Mucosa of descending colon (tissue), 3 donors: ENCODE results near the gene AMBRA1. TPM values are rescaled to one million over a fixed set of nuclear protein-coding genes. Genes with fewer than 3 reads are reported as not detected.
"Not testable (repeated sequence)": the region's sequence is repeated elsewhere in the genome, so short reads cannot be mapped to it uniquely, and the experiment has no call there.

Source experiments
- ATAC-seq: fragments of 200-7000 bp; cut with Tn5 transposase; one replicate; pipeline ENCODE4 v1.9.1; 2020; ENCODE audit warnings: mild to moderate bottlenecking, moderate library complexity
- DNase-seq, 3 donors: peaks; one replicate each; pipeline ENCODE4 v3.0.0-alpha.2; 2020
- H3K36me3 ChIP-seq: fragments of 200-600 bp; one replicate; pipeline ENCODE4 v1.8.0; 2021; ENCODE audit warnings: low read depth, mild to moderate bottlenecking
- H3K4me1 ChIP-seq: fragments of 200-600 bp; one replicate; pipeline ENCODE4 v1.8.0; 2021; ENCODE audit warnings: low read depth, mild to moderate bottlenecking
- H3K4me3 ChIP-seq: fragments of 200-600 bp; one replicate; pipeline ENCODE4 v1.8.0; 2021; ENCODE audit warnings: mild to moderate bottlenecking
- H3K9me3 ChIP-seq: fragments of 200-600 bp; one replicate; pipeline ENCODE4 v1.8.0; 2021; ENCODE audit warnings: mild to moderate bottlenecking
- intact Hi-C, 2 donors: fragments of 100-400 bp; cut with DNase I in 1 of 2; cut with micrococcal nuclease in 1 of 2; formaldehyde crosslinking; loops; one replicate each; pipeline versions ENCODE4 v1.11.0 to v1.11.1; 2022; cut with DNase I, micrococcal nuclease
- total RNA-seq, 3 donors: library from RNA; stranded (reverse); fragmentation: NEBNext Ultra II Directional in 2 of 3; extraction: Animal tissue kit (Norgen Biotek cat#: 25700) in 2 of 3; gene quantifications; one replicate each; pipeline versions ENCODE4 v1.2.1 to v1.2.4, GENCODE V29; 2021 to 2023
- TF ChIP-seq, protein P1 (sequence below): fragments of 200-600 bp; IDR thresholded peaks from one replicate; pipeline ENCODE4 v1.8.0; 2022; ENCODE audit warnings: antibody characterized with exemption, mild to moderate bottlenecking
- donor health status: DM: no; HTN: no; CAD: no; lungs with moderate emphysema.
- donor health status: DM: no; HTN: no; CAD: no.
- donor health status: DM: no; HTN: yes; CAD: no.

The AMBRA1 gene
- total RNA-seq, 3 donors from 2014 or later: 42.0 to 46.7 (median 45.2) TPM

GRCh38 chr11:46374815-46375214, 219.0 kb downstream of the AMBRA1 start:
- ATAC-seq (no peak), DNase-seq (no peak)
- Histone ChIP-seq H3K4me1 (no peaks in the 10 kb centered on the region), H3K4me3 (no peak overlapping the region), H3K36me3 (no peaks in the 10 kb centered on the region), H3K9me3 (no peaks in the 10 kb centered on the region)
- intact Hi-C loops: no loop called here
- TF ChIP-seq, protein P1, sequence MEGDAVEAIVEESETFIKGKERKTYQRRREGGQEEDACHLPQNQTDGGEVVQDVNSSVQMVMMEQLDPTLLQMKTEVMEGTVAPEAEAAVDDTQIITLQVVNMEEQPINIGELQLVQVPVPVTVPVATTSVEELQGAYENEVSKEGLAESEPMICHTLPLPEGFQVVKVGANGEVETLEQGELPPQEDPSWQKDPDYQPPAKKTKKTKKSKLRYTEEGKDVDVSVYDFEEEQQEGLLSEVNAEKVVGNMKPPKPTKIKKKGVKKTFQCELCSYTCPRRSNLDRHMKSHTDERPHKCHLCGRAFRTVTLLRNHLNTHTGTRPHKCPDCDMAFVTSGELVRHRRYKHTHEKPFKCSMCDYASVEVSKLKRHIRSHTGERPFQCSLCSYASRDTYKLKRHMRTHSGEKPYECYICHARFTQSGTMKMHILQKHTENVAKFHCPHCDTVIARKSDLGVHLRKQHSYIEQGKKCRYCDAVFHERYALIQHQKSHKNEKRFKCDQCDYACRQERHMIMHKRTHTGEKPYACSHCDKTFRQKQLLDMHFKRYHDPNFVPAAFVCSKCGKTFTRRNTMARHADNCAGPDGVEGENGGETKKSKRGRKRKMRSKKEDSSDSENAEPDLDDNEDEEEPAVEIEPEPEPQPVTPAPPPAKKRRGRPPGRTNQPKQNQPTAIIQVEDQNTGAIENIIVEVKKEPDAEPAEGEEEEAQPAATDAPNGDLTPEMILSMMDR: no peak

DNA sequence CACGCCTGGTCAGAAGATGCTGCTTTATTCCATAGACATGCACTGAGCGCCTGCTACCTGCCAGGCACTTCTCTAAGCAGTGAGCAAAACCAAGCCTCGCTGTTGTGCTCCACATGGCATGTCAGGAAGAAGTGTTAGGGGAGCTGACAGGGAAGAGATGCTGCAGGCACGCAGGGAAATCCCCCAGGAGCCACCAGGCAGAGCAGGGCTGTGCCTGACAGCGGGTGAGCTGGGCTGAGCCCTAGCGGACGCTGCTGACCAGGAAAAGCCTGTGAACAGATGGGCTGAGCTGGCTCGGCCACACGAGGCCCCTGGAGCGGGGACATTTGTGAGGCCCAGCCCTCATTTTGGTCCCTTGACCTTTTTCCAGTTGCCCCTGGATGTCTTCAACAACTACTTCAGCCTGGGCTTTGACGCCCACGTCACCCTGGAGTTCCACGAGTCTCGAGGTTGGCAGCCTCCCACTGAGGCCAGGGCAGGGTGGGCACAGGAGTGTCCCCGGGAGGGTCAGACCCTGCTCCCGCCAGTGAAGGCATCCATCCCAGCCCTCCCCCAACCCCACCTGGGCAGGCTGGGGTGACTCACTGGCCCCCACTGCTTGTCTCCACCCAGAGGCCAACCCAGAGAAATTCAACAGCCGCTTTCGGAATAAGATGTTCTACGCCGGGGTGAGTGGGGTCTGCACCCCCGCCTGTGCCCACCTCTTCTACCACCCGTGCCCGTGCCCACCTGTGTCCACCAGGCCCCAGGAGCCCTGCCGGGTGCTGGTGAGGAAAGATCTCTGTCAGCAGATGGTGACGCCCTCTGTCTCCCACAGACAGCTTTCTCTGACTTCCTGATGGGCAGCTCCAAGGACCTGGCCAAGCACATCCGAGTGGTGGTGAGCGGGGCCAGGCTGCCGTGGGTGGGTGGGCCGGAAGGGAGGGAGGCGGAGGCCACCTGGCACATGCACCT, 219.8 kb downstream of the AMBRA1 start:
- no peaks in the 10 kb centered on the region for H3K36me3 ChIP-seq

GRCh38 chr11:46372501-46372900, 221.3 kb downstream of the AMBRA1 start:
- DNase-seq, H3K4me3 ChIP-seq, H3K4me1 ChIP-seq, ATAC-seq, intact Hi-C loops, H3K36me3 ChIP-seq, H3K9me3 ChIP-seq: not testable (repeated sequence)

More for the DNA sequence above, 219.8 kb downstream of the AMBRA1 start:
- ATAC-seq (no peak), DNase-seq (no peak)
- intact Hi-C loops: no loop called here
- TF ChIP-seq, protein P1: no peak
- H3K4me1 ChIP-seq: no peaks in the 10 kb centered on the region
- no peak overlapping the region for H3K4me3 ChIP-seq
- H3K9me3 ChIP-seq: no peaks in the 10 kb centered on the region

DNA sequence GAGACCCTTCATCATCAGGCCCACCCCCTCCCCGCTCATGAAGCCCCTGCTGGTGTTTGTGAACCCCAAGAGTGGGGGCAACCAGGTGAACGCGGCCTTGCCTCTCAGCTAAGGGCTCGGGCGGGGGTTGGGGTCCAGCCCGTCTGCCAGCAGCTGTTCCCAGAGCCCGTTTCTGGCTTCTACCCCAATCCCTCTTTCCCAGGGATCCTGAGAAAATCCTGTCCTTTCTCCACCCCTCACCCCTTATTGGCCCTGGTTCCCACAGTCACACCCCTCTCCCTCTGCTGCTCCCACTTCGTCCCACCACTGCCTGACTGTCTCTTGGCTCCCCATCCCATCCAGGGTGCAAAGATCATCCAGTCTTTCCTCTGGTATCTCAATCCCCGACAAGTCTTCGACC, 221.7 kb downstream of the AMBRA1 start:
- ATAC-seq (no peak), DNase-seq (no peak)
- H3K36me3 ChIP-seq: no peaks in the 10 kb centered on the region
- no peaks in the 10 kb centered on the region for H3K9me3 ChIP-seq
- no peak overlapping the region for H3K4me3 ChIP-seq
- H3K4me1 ChIP-seq: no peaks in the 10 kb centered on the region
- TF ChIP-seq, protein P1: no peak
- intact Hi-C loops: no loop called here

GRCh38 chr11:46371262-46371661, 222.6 kb downstream of the AMBRA1 start:
- H3K9me3 ChIP-seq, H3K36me3 ChIP-seq, DNase-seq: not testable (repeated sequence)

GRCh38 chr11:46370253-46370652, 223.6 kb downstream of the AMBRA1 start:
- no peaks in the 10 kb centered on the region for H3K4me1 ChIP-seq
- H3K4me3 ChIP-seq: no peak overlapping the region
- TF ChIP-seq, protein P1: no peak
- no peak for DNase-seq
- no peak for ATAC-seq
- intact Hi-C loops: no loop called here
- no peaks in the 10 kb centered on the region for H3K9me3 ChIP-seq
- no peaks in the 10 kb centered on the region for H3K36me3 ChIP-seq

More at GRCh38 chr11:46371262-46371661, 222.6 kb downstream of the AMBRA1 start:
- H3K4me3 ChIP-seq, H3K4me1 ChIP-seq, ATAC-seq, intact Hi-C loops: not testable (repeated sequence)
